AG09309 (cell line): ENCODE measurements around the gene U2SURP.
A peak's percentile ranks its signal among the peaks of the same experiment; 100 is the strongest.

ENCODE experiments used
- DNase-seq: peaks from one replicate; pipeline ENCODE4 v3.0.0-alpha.2; 2010; ENCODE audit warnings: low read depth
- H3K4me3 ChIP-seq: 2 replicates; pipeline ENCODE4 v1.5.1; 2011; ENCODE audit warnings: mild to moderate bottlenecking, low read depth, low read length, moderate library complexity; ENCODE audit not compliant: control insufficient read depth
- TF ChIP-seq, protein P1 (sequence below): IDR thresholded peaks from 2 replicates; pipeline ENCODE4 v1.5.1; 2011; ENCODE audit warnings: mild to moderate bottlenecking, low read depth, low read length, inconsistent platforms; ENCODE audit not compliant: insufficient read depth, control insufficient read depth; ENCODE audit errors: missing control alignments

The U2SURP gene

DNA sequence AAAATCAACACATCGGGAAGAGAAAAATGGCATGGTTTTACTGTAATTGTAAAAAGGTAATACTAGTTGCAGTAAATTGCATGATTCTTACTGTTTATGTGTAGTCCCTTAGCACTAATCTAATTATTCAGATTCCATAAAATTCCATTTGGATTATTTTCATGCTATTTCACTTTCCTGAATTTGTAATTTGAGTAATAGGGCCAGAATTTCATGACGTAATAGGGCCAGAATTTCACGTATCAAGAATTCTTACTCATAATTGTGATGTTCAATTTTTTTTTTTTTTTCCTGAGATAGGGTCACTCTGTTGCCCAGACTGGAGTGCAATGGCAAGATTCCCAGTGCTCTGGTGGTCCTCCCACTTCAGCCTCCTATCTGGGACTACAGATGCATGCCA lies 2.9 kb upstream of the U2SURP start:
- DNase-seq: no peak
- TF ChIP-seq, protein P1, sequence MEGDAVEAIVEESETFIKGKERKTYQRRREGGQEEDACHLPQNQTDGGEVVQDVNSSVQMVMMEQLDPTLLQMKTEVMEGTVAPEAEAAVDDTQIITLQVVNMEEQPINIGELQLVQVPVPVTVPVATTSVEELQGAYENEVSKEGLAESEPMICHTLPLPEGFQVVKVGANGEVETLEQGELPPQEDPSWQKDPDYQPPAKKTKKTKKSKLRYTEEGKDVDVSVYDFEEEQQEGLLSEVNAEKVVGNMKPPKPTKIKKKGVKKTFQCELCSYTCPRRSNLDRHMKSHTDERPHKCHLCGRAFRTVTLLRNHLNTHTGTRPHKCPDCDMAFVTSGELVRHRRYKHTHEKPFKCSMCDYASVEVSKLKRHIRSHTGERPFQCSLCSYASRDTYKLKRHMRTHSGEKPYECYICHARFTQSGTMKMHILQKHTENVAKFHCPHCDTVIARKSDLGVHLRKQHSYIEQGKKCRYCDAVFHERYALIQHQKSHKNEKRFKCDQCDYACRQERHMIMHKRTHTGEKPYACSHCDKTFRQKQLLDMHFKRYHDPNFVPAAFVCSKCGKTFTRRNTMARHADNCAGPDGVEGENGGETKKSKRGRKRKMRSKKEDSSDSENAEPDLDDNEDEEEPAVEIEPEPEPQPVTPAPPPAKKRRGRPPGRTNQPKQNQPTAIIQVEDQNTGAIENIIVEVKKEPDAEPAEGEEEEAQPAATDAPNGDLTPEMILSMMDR: no peak
- no peak overlapping the region for H3K4me3 ChIP-seq

DNA sequence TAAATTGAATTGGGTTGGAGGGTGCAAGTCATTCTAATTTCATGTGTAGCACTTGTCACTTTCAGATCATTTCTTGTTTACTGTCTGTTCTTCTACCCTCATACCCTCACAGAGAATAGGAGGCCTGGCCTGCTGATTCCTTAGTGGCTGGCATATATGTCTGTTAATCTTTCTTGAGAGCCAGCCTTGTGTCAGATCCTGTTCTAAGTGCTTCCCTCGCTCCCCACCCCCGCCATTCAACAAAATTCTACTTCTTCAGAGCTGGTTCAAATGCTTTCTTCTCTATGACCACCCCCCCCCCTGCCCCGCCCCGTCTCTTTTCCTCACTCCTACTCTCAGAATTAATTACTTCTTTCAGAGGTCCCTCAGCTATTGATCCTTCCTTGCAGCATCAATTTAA lies 1.5 kb upstream of the U2SURP start:
- H3K4me3 ChIP-seq: no peak overlapping the region; the same call in 1 of the 2 replicates
- no peak for DNase-seq
- TF ChIP-seq, protein P1: no peak

DNA sequence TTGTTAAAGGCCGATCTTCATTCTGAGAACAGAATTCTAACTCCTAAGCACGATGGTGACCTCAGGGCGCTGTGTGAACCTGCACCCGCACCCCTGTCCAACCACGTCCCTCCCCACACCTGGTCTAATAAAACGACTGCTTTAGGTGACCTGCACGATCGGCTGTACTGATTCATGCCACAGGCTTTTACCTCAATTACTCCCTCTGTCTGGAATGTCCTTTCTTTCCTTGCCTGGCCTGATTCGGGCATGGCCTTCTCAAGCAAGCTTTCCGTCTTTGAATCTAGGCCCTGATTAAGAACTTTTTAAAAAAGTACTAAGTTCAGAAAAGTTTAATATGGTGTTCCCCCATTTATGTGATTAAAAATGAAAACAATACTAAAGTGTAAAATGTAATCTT lies 842 bp upstream of the U2SURP start:
- TF ChIP-seq, protein P1: no peak
- peak overlapping the region; percentile 88 for H3K4me3 ChIP-seq
- DNase-seq: no peak

DNA sequence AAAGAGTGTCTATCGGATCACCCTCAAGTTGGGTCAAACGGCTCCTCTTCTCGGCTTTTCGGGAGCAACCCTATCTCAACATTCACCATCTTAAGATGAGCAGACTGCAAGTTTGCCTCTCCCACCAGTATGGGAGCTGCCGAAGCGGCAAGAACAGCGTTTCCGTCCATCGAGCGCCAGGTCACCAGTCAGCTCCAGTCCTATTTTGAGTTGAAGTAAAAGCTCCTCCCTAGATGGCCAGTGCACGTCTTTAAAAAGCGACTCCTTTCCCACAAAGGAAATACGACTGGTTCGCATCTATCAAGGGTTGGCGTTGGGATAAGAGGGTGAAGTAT lies 369 bp upstream of the U2SURP start:
- no peak for DNase-seq
- TF ChIP-seq, protein P1: no peak

DNA sequence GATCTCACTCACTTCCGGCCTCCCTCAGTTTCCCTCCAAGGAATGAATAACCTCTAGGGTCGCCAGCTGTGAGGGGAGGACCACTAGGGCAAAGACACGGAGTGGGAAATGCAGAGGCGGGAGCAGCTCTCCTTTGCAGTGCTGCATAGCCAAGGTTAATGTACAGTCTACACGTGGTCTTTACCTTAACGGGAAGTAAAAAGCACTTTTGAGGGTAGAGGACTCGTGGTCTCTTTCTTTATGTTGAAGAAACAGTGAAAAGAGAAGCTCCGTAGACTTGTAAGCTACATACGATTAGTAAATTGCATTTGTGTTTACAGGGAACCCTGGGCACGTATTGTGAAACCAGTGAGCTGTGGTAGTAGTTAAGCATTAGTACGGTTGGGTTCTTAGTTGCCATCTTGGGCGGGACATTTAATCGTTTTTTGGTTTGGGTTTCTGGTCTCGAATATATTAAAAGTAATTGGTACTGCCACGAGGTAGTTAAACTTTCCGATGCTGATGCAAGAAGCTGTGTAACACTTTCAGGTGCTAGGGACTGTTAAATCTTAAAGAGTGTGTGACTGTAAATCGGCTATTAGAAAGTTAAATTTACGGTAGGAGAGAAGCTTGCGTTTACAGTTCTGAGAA lies 828 bp downstream of the U2SURP start:
- TF ChIP-seq, protein P1: no peak
- no peak for DNase-seq
- H3K4me3 ChIP-seq: peak overlapping the region; percentile 88

More for the DNA sequence above, 369 bp upstream of the U2SURP start:
- H3K4me3 ChIP-seq: peak overlapping the region; percentile 88

DNA sequence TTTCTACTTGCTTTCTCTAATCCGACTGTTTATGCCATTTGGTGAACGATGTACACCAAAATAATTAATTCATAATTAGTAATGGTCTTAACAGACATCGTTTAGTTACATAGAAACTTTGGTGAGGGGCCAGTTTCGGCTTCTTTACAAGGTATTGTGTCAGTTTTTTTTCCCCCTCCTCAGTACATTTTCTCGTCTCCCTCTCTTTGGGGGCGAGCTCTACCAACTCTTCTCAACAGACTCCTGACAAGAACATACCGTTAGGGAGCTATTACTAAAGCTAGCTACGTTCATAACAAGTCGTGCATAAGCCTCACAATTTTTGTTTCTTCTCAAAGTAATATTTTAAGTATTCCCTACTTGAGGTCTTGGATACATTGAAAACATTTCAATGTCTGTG lies 1.4 kb downstream of the U2SURP start:
- no peak for DNase-seq
- TF ChIP-seq, protein P1: no peak

DNA sequence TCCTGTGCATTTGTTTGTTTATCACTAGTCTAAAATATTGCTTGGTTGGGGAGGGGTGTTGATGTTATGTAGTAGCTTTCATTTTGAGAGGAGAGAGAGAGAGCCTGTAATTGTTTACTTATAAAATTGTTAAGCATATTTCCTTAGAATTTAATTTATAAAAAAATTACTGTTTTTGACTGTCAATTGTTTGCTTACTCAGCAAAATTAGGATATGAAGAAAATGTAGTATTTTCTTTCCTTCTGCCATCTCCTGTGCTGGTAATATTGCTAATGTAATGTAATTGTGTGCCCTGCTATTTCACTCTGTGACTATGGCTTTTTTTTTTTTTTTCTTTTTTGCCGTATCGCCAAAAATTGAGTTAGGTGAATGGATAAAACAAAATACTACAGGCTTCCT lies 3.5 kb downstream of the U2SURP start:
- TF ChIP-seq, protein P1: no peak
- no peak overlapping the region for H3K4me3 ChIP-seq
- DNase-seq: no peak

More for the DNA sequence above, 1.4 kb downstream of the U2SURP start:
- peak overlapping the region; percentile 88 for H3K4me3 ChIP-seq
